ENCODE results near the gene HGS. TPM values are rescaled to one million over a fixed set of nuclear protein-coding genes. Genes with fewer than 3 reads are reported as not detected.

The HGS gene
- total and polyA plus RNA-seq, 12 donors = 33.1 to 102 (median 39.3) TPM

DNA sequence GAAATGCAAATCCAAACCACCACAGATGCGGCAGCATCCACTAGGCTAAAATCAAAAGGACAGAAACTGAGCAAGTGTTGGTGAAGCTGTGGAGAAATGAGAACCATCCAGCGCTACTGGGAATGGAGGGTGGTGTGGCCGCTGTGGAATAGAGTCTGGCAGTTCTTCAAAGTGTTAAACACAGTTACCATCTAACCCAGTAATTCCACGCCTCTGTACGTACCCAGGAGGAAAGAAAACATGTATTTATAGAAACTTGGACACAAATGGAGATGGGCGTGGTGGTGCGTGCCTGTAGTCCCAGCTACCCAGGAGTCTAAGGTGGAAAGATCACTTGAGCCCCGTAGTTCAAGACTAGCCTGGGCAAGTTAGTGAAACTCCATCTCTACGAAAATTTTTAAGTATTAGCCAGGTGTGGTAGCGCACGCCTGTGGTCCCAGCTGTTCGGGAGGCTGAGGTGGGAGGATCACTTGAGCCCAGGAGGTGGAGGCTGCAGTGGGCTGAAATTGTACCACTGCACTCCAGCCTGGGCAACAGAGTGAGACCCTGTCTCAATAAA lies 39.9 kb downstream of the HGS start:
- ATAC-seq (peak in 1 of 8 donors; percentile 12), DNase-seq (no peak)
- no peak for TF ChIP-seq CTCF (IDR thresholded peaks at IDR 0.05)
- WGBS, 2 donors = 46 to 50% methylated on average over 12 of the region's 12 CpGs
- no peak overlapping the region for H3K4me3 ChIP-seq
- intact Hi-C loops (cut with DNase I) = no loop called here
- peaks cover 0 to 22% (median 16%) of the 10 kb centered on the region in 9 donors for H3K4me1 ChIP-seq
- H3K36me3 ChIP-seq = no peaks in the 10 kb centered on the region
- no peaks in the 10 kb centered on the region for H3K9me3 ChIP-seq
- peak overlapping the region in 2 of 10 donors; percentile 6 to 40 for H3K27ac ChIP-seq
- peaks cover 0 to 6% (median 0%) of the 10 kb centered on the region in 7 donors for H3K27me3 ChIP-seq

DNA sequence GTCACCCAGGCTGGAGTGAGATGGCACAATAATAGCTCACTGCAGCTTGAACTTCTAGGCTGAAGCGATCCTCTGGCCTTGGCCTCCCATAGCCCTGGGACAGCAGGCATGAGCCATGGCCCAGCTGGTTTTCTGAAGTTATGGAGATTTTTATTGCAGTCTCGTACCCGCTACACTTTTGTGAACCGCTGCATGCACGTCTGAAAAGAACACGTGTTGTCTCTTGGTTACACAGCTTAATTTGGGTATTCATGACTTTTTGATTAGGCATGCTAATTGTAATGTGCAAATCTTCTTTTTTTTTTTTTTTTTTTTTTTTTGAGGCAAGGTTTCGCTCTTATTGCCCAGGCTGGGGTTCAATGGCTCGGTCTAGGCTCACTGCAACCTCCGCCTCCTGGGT lies 41.6 kb downstream of the HGS start:
- no peak for DNase-seq
- peaks cover 0 to 24% (median 16%) of the 10 kb centered on the region in 9 donors for H3K4me1 ChIP-seq
- no peaks in the 10 kb centered on the region for H3K9me3 ChIP-seq
- H3K36me3 ChIP-seq = no peaks in the 10 kb centered on the region
- TF ChIP-seq CTCF (IDR thresholded peaks at IDR 0.05) = no peak
- 84 to 86% methylated on average over 9 of the region's 9 CpGs for WGBS, 2 donors
- H3K4me3 ChIP-seq = no peak overlapping the region
- intact Hi-C loops (cut with DNase I) = no loop called here
- peaks cover 0 to 16% (median 6%) of the 10 kb centered on the region in 7 donors for H3K27me3 ChIP-seq
- no peak for ATAC-seq
- no peak overlapping the region for H3K27ac ChIP-seq

GRCh38 chr17:81726004-81726403 lies 42.2 kb downstream of the HGS start:
- no peak for TF ChIP-seq CTCF (IDR thresholded peaks at IDR 0.05)
- Histone ChIP-seq H3K27me3 (peaks cover 0 to 20% (median 6%) of the 10 kb centered on the region in 7 donors), H3K9me3 (no peaks in the 10 kb centered on the region), H3K36me3 (no peaks in the 10 kb centered on the region), H3K27ac (no peak overlapping the region), H3K4me1 (peaks cover 0 to 27% (median 16%) of the 10 kb centered on the region in 9 donors), H3K4me3 (no peak overlapping the region)
- intact Hi-C loops (cut with DNase I) = no loop called here
- ATAC-seq = no peak
- no peak for DNase-seq
- 77 to 83% methylated on average over 9 of the region's 9 CpGs for WGBS, 2 donors

- H3K27ac ChIP-seq = no peak overlapping the region
- DNase-seq (no peak), ATAC-seq (no peak)
- H3K4me3 ChIP-seq = no peak overlapping the region
- peaks cover 0 to 21% (median 11%) of the 10 kb centered on the region in 9 donors for H3K4me1 ChIP-seq
- no peak for TF ChIP-seq CTCF (IDR thresholded peaks at IDR 0.05)
- no peaks in the 10 kb centered on the region for H3K36me3 ChIP-seq
- intact Hi-C loops (cut with DNase I) = no loop called here
- no peaks in the 10 kb centered on the region for H3K9me3 ChIP-seq
- H3K27me3 ChIP-seq = peaks cover 0 to 29% (median 14%) of the 10 kb centered on the region in 7 donors
- WGBS, 2 donors = 89 to 91% methylated on average over 23 of the region's 23 CpGs
Measured at GRCh38 chr17:81727324-81728031, 43.7 kb downstream of the HGS start.
